ENCODE data around the gene SLC27A2.
"Not testable (repeated sequence)": the region's sequence is repeated elsewhere in the genome, so short reads cannot be mapped to it uniquely, and the experiment has no call there.

The SLC27A2 gene

DNA sequence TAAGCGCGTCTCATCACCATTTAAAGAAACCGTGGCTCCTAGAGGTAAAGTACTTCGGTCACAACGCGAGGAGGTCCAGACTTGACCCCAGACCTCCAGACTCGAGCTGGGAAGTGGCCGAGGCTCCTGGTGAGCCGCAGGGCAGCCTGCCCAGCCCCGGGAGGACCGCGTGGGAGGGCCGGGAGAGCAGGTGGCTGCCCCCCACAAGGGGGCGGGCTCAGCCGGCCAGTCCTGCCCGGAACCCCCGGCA is at the start of gene SLC27A2:
SLC27A2 (plus strand) TSS at position 228 of the 250 bp plus-strand sequence. CDS start 232 bp downstream, outside the sequence.
- no peak for DNase-seq

DNA sequence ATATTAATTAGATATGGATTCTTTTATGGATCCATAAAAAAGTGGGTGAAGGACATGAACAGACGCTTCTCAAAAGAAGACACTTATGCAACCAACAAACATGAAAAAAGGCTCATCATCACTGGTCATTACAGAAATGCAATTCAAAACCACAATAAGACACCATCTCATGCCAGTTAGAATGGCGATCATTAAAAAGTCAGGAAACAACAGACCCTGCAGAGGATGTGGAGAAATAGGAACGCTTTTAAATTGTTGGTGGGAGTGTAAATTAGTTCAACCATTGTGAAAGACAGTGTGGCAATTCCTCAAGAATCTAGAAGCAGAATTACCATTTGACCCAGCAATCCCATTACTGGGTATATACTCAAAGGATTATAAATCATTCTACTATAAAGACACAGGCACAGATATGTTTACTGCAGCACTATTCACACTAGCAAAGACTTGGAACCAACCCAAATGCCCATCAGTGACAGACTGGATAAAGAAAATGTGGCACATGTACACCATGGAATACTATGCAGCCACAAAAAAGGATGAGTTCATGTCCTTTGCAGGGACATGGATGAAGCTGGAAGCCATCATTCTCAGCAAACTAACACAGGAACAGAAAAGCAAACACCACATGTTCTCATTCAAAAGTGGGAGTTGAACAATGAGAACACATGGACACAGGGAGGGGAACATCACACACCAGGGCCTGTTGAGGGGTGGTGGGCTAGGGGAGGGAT is 49.6 kb upstream of the SLC27A2 start:
- DNase-seq: not testable (repeated sequence)

DNA sequence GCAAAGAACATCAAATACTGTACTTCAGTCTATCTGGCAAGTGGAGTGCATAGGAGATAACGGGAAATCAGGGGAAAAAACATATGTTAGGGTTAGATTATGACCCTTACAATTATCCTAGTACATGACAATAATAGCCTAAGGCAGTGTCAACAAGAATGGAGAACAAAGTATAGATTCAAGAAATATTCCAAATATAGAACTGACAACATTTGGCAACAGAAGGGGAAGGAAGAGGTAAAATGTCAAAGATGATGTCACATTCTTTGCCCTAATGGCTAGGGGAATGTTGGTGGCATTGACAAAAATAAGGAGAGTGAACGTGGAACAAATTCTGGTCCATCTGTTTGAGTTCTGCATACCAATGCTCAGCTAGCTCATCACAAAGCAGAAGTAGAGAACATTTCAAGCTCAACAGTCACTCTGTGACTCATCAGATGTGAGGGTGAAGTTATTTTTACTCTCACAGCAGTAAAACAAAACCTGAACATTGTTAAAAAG is 47.4 kb upstream of the SLC27A2 start:
- peak; percentile 6 for DNase-seq

DNA sequence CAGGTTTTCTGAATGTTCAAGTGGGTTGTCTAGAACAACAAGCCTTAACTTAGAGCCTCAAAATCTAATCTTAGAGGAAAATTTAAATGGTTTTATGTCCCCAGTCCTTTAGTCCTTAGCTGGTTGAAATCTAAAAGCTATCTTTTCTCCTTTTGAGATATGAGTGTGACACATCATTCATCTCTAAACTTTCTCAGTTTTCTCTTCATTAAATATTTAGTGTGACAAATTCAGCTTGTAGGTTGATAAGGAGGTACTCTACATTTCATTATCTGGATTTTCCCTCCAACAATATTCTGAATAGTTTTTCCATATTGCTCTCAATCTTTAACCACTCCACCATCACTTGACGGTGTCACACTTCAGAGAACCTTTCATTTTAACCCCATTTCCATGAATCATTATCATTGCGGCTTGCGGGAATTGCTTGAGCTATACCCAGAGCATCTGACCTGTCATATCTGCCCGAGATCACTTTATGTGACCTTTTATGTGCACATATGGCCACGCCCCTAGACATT is 46.9 kb upstream of the SLC27A2 start:
- no peak for DNase-seq

DNA sequence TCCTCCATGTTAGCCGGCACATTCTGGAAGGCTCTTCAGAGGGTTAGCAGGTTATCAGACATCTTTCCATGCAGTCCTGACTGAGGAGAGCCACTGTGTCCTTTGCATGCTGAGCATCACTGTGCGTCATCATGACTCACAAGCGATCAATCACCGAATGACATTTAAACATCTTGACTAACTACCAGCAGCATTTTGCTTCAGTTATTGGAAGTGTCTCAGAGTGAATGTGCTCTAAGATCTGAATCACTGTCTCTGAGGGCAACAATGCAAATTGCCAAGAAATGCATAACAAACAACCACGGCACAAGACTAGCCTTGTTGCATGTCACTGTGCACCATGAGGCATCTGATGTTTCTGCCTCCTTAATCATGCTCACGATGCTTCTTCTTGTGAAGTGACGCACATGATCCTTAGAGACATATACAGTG is 44.6 kb upstream of the SLC27A2 start:
- no peak for DNase-seq

DNA sequence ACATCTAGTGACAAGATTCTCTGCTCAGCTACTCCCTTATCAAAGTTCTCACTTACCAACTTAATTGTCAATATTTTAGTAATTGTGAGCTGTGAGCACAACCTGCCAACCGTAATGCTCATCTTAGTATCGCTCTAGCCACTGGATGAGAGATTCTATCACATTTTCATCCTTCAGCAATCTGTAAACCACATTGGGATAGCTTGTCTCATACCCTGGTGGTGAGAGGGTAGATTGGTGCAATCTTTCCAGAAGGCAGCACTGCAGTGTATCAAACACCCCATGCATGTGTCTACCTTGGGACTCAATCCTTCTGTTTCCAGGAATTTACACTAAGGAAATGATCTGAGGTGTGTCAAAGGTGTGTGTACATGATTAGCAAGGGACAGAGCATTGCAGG is 44.1 kb upstream of the SLC27A2 start:
- no peak for DNase-seq

DNA sequence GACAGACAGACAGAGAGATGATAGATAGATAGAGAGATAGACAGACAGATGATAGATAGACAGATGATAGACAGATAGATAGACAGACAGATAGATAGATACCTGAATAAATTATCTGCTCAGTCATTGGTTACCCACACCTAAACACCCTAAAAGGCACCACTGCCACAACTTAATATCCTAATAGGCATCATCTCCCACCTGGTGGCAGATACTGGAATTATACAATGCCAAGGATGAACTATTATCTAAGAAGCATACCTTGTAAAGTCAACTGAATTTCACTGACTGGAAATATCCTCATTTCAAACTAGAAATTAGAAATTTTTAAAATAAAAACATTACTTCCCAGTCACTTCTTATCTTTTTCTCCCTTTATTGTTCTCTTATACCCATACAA is 43.6 kb upstream of the SLC27A2 start:
- DNase-seq: no peak

DNA sequence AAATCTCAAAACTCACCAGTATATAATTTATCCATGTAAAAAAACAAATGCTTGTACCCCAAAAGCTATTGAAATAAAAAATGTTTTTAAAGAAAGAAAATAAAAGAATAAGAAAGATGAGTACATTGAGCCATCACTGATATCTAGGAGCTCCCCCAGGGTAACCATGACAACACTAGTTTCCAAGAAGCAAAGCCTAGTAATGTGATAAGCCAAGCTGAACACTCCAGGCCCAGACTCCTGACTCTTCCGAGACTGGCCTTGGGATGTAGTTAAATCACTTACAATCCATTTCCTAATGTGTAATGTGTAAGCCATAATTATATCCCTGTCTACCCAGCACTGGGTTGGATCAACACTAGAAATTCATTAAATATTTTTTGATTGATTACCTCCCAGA is 41.9 kb upstream of the SLC27A2 start:
- no peak for DNase-seq

DNA sequence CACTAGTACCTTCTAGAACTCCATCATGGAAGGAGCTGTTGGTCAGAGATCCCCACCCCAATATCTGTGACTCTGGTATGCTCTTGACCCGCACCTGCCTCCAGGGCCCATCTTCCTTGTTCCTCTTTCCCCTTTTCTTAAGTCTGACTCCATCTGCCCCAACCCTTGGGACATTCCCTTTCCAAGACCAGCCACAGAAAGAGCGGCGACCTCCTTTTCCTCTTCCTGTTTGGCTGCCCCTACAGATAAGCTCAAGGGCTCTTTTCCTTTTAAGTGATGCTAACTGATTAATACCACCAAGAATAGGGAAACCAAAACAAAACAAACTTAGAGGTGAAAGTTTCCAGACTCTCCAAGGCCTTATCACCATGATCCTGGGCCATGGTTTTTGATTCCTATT is 41.0 kb upstream of the SLC27A2 start:
- DNase-seq: no peak

DNA sequence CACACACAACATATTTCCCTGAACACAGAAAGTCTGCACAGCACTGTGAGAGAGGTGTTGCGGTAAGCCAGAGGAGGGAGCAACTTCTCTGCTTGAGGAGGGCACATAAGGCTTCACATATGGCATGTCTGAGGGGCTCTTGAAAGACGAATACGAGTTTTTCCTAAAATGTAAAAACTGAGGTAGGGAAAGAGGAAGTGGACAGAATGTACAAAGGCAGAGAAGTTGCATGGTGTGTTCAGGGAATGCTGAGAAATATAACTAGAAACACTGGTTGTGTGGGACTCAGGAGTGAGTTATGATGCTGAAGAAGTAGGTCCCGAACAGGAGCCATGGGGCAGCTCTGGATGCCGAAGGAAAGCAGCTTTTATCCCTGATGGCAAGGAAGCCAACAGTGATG is 40.1 kb upstream of the SLC27A2 start:
- no peak for DNase-seq

DNA sequence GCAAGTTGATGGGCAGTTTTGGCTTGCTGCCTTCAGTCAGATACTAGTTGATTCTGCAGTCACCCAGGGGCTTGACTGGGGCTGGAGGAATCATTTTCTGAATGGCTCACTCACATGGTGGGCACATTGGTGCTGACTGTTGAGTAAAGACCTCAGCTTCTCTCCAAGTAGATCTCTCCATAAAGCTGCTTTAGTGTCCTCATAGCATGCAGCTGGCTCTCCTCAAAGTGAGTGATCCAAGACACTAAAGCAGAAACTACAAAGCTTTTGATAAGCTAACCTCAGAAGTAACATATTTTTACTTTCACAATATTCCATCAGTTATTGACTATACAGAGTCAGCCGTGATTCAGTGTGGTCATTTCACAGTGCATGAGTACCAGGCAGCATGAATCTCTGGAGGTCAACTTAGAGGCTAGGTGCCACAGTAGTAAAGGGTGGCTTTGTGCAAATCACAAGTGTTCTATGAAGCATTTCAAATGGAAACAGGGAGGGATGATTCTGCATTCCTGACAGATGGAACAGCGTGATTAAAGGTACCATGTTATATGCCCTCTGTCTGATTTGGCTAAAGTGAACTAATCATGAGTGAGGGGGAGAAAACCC is 38.6 kb upstream of the SLC27A2 start:
- no peak for DNase-seq

DNA sequence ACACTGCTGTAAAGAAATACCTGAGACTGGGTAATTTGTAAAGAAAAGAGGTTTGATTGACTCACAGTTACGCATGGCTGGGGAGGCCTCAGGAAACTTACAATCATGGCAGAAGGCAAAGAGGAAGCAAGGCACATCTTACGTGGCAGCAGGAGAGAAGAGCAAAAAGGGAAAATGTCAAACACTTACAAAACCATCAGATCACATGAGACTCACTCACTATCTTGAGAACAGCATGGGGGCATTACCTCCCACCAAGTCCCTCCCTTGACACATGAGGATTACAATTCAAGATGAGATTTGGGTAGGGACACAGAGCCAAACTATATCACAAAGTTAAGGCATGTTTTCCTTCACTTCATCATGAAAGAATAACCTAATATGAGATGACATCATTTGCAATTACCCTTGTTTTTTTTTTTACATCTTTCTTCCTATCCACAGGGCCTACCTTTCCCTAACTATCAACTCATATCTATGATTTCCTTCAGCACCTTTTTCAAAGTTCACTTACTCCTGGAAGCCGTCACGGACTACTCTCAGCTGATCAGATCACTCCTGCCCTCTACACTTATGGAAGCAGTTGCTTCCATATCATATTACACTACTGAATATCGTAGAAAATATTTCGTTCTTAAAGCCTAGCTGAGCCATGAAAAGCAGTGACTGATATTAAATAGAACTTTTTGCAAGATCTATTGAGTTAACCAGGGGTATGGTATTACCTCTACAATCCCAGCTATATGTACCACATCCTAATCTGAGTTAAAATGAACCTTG is 37.5 kb upstream of the SLC27A2 start:
- DNase-seq: peak; percentile 8

DNA sequence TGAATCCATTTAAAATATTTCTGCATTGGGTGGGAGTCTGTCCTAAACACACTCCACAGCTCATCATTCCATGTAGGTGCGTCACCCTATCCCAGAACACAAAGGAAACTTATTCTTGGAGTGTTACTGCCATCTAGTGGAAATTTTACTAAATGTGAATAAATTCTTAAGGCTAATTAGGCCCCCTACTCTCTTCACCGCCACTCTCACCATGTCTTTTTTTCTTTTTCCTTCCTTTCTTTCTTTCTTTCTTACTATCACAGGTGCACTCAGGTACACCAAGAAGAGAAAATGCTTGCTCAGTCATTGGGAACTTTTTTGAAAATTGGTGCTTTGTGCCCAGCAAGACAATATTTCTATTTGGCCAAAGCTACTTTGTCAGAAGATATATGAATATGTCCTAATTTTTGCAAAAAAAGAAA is 36.5 kb upstream of the SLC27A2 start:
- no peak for DNase-seq

DNA sequence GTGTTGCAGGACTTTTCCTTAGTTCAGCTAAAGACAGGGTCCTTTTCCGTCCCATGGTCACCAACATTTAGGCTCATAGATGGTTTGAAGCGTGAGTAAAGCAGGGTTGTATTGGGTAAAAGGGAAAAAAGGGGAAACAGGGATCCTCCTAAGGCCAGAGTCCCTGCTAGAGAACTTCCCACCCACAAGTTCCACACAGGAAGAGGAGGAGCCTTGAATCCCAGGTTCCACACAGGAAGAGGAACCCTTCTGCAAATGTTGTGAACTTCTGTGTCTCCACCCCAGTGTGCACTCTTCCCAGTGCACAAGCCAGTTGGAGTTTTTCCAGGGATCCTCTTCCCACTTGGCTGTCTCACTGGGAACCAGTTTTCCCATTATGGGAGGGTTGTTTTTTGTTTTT is 35.4 kb upstream of the SLC27A2 start:
- DNase-seq: no peak

DNA sequence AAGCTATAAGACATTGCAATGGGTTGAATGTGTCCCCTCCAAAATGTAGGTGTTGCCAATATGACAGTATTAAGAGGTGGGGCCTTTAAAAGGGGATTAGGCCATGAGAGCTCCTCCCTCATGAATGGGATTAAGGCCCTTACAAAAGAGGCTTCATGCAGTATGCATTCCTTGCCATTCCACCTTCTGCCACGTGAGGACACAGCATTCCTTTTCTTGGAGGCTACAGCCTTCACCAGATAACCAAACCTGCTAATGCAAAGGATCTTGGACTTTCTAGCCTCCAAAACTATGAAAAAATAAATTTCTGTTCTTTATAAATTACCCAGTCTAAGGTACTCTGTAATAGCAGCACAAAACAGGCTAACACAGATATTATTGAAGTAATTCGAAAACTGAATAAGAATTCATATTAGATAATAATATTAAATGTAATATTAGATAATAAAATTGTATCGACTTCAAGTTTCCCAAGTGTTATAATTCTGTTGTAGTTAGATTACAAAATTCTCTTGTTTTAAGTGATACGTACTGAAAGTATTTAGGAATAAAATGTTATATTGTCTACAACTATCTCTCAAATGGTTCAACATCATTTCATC is 33.5 kb upstream of the SLC27A2 start:
- no peak for DNase-seq

DNA sequence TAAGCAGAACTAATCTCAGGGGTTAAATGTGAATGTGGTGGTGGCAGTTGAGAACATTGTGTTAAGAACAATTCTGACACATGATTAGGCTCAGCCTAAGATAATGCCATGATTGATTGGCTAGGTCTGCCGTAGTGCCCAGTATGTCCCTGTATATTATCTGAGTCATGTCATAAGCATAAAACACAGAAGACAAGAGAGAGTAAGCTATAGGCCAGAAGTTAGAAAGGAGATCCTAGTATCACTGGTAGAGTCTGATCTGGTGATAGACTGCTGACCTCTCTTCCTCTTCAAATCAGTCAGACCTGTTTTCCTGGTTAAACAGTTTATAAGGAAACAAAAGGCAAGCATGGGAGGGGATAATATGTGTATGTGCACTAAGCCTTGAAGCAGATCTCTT is 32.9 kb upstream of the SLC27A2 start:
- DNase-seq: no peak

DNA sequence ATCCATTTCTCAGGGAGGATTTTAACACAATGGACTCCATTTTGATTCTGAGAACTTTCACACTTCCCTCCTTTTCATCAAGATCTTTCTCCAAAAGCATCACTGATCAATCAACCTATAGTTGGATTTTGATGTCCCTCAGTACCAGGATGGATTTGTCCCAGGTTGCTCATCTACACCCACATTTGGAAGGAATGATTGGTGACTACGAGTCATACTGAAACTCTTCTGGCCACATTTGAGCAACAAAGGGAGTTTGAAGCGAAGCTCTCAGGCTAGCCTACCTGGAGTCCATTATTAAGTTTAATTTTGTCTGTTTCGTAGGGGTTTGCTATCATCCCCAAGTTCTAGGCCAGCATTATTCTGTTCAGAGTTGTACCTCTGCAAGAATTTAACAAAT is 31.6 kb upstream of the SLC27A2 start:
- DNase-seq: no peak

DNA sequence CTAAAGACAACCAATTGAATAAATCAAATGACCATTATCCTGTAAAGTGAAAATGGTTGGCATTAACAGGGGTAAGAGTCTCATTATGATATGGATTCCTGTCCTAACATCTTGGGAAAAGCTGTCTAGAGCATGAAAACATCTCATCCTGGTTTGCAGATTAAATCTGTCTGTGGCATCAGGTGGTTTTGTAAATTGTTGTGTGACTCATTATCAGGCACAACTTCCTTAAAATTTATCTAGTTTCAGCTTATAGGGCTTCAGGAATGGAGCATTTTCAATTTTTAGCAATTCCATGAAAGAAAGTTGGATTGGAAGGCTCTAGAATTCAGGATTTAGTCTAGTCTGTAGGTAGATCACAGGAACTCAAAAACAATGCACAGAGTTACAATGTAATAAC is 31.1 kb upstream of the SLC27A2 start:
- DNase-seq: no peak

DNA sequence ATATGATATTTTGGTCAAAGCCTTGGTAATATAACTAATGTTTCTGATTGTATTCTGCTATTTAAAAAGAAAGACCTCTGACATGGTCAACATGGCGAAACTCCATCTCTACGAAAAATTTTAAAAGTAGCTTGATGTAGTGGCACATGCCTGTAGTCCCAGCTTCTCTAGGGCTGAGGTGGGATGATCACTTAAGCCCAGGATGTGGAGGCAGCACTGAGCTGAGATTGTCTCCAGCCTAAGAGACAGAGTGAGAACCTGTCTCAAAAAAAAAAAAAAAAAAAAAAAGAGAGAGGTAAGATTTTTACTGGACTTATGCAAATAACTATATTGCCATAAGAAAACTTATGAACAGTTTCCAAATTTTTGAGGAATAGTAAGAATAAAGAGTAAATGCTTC is 30.5 kb upstream of the SLC27A2 start:
- no peak for DNase-seq

DNA sequence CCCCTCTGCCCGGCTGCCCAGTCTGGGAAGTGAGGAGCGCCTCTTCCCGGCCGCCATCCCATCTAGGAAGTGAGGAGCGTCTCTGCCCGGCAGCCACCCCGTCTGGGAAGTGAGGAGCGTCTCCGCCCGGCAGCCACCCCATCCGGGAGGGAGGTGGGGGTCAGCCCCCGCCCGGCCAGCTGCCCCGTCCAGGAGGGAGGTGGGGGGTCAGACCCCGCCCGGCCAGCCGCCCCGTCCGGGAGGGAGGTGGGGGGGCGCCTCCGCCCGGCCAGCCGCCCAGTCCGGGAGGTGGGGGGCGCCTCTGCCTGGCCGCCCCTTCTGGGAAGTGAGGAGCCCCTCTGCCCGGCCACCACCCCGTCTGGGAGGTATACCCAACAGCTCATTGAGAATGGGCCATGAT is 23.8 kb upstream of the SLC27A2 start:
- not testable (repeated sequence) for DNase-seq

DNA sequence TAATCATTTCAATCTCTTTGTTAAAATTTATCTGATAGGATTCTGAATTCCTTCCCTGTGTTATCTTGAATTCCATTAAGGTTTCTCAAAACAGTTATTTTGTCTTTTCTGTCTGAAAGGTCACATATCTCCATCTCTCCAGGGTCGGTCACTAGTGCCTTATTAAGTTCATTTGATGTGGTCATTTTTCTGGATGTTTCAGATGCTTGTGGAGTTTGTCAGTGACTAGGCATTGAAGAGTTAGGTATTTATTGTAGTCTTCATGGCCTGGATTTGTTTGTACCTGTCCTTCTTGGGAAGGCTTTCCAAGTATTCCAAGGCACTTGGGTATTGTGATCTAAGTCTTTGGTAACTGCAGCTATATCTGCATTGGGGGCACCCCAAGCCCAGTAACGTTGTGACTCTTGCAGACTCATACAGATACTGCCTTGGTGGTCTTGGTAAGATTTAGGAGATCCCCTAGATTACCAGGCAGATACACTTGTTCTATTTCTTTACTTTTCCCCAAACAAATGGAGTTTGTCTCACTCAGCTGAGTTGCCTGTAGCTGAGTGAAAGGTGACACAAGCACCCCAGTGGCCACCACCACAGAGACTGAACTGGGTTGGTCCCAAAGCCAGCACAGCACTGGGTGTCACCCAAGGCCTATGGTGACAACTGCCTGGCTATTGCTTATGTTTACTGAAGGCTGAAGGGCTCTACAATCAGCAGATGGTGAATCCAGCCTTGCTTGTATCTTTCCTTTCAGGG is 18.9 kb upstream of the SLC27A2 start:
- no peak for DNase-seq

DNA sequence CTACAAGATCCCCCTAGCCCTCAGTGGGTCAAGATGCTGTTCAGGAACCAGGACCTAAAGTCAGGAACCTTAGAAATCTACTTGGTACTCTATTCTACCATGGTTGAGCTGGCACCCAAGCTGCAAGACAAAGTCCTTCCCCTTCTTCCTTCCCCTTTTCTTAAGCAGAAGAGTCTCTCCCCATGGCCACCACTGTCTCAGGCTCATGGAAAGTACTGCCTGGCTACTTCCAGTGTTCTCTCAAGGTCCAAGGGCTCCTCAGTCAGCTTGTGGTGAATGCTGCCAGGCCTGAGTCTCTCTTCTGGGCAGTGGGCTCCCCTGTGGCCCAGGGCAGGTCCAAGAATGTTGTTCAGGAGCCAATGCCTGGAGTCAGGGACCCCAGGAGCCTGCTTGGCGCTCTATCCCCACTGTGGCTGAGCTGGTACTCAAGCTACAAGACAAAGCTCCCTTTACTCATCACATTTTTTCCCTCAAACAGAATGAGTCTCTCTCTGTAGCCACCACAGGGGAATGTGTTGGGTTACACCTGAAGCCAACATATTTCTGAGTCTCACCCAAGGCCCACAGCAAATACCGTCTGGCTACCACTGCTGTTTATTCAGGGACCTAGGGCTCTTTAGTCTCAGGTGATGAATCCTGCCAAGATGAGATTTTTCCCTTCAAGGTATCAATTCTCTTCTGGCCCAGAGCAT is 18.1 kb upstream of the SLC27A2 start:
- DNase-seq: no peak

Data from CD4-positive, alpha-beta T cell treated with Interferon gamma for 1 hour (primary cell).